ENCODE results near the gene SIRPD.
"Not testable (repeated sequence)": the region's sequence is repeated elsewhere in the genome, so short reads cannot be mapped to it uniquely, and the experiment has no call there.

DNA sequence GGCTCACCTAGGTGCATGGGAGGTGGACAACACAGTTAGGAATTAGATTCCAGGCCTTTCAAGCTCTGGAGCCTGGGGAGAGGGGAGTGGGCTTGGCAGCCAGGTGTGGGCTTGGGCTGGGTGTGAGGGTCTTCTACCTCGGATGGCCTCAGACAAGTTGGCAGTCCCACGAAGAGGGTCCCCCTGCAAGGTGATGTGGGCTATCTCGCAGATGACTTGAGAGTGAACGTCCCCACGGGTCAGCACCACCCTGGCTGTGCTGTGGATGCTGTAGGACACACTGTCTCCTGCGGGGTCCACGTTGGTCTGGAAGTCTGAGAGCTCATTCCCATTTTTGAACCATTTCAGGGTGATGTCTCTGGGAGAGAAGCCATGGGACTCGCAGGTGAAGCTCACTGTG is 14.1 kb upstream of the SIRPD start:
- not testable (repeated sequence) for TF ChIP-seq POLR2A, POLR2AphosphoS5 (IDR thresholded peaks at IDR 0.05)
- TF ChIP-seq, protein P1, sequence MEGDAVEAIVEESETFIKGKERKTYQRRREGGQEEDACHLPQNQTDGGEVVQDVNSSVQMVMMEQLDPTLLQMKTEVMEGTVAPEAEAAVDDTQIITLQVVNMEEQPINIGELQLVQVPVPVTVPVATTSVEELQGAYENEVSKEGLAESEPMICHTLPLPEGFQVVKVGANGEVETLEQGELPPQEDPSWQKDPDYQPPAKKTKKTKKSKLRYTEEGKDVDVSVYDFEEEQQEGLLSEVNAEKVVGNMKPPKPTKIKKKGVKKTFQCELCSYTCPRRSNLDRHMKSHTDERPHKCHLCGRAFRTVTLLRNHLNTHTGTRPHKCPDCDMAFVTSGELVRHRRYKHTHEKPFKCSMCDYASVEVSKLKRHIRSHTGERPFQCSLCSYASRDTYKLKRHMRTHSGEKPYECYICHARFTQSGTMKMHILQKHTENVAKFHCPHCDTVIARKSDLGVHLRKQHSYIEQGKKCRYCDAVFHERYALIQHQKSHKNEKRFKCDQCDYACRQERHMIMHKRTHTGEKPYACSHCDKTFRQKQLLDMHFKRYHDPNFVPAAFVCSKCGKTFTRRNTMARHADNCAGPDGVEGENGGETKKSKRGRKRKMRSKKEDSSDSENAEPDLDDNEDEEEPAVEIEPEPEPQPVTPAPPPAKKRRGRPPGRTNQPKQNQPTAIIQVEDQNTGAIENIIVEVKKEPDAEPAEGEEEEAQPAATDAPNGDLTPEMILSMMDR (IDR thresholded peaks at IDR 0.05) = not testable (repeated sequence)
